NB4 (cell line): ENCODE data around the gene RASSF5.

Experiments
- DNase-seq: peaks from one replicate; pipeline ENCODE4 v3.0.0; 2010; ENCODE audit warnings: low read depth
- H3K4me3 ChIP-seq: one replicate; pipeline ENCODE4 v1.5.1; 2011; ENCODE audit warnings: mild to moderate bottlenecking, low read depth, low read length, moderate library complexity
- MYC ChIP-seq: IDR thresholded peaks from 2 replicates; pipeline ENCODE4 v1.6.1; 2011; ENCODE audit warnings: low read depth, low read length
- POLR2A ChIP-seq: IDR thresholded peaks from 2 replicates; pipeline ENCODE4 v1.6.1; 2011; ENCODE audit warnings: mild to moderate bottlenecking; ENCODE audit not compliant: insufficient read length; ENCODE audit errors: extremely low read depth
- TF ChIP-seq, protein P1 (sequence below): IDR thresholded peaks from 2 replicates; pipeline ENCODE4 v1.6.1; 2011; ENCODE audit warnings: low read depth, low read length
- TF ChIP-seq, protein P2 (sequence below): IDR thresholded peaks from one replicate; pipeline ENCODE4 v1.5.1; 2012; ENCODE audit warnings: low read depth, low read length

Gene RASSF5

DNA sequence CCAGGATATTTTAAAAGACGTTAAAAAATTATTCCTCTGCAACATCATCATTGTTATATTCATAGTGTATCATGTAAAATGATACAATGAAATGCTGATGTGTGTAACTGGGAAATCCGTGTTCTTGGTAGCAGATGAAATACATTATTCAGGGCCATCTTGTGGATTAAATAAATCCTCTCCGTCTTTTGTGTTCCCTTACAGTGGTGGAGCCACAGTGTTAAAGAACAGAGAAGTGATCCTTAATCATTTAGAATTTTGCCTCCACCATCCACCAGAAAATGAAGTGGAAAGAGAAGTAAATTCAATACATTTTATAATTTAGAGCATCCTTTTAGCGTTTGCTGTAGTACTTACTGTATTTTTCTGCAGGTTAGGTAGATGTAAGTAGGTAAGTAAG is 129.3 kb downstream of the RASSF5 start:
- H3K4me3 ChIP-seq = peak overlapping the region; percentile 69
- no peak for TF ChIP-seq MYC
- TF ChIP-seq, protein P1, sequence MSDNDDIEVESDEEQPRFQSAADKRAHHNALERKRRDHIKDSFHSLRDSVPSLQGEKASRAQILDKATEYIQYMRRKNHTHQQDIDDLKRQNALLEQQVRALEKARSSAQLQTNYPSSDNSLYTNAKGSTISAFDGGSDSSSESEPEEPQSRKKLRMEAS = no peak
- TF ChIP-seq POLR2A = no peak
- TF ChIP-seq, protein P2, sequence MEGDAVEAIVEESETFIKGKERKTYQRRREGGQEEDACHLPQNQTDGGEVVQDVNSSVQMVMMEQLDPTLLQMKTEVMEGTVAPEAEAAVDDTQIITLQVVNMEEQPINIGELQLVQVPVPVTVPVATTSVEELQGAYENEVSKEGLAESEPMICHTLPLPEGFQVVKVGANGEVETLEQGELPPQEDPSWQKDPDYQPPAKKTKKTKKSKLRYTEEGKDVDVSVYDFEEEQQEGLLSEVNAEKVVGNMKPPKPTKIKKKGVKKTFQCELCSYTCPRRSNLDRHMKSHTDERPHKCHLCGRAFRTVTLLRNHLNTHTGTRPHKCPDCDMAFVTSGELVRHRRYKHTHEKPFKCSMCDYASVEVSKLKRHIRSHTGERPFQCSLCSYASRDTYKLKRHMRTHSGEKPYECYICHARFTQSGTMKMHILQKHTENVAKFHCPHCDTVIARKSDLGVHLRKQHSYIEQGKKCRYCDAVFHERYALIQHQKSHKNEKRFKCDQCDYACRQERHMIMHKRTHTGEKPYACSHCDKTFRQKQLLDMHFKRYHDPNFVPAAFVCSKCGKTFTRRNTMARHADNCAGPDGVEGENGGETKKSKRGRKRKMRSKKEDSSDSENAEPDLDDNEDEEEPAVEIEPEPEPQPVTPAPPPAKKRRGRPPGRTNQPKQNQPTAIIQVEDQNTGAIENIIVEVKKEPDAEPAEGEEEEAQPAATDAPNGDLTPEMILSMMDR = no peak
- no peak for DNase-seq

DNA sequence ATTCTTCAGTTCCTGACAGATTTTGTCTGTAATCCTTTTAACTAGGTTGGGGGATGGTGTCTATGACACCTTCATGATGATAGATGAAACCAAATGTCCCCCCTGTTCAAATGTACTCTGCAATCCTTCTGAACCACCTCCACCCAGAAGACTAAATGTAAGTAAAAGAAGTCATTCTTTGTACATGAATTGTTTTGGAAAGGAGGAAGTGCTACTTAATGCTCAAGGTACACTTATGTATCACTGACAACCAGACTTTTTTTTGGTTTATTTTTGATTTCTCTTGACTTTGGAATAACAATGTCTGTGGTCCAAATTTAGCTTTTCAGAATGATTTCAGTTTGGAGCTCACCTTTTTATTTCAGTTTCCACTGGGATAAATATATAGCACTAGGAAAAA is 130.3 kb downstream of the RASSF5 start:
- H3K4me3 ChIP-seq = no peak overlapping the region
- TF ChIP-seq, protein P2 = no peak
- TF ChIP-seq POLR2A = no peak
- no peak for DNase-seq
